GM23338 (cell line): Measurements from ENCODE around the gene PHACTR1. TPM values are rescaled to one million over a fixed set of nuclear protein-coding genes. Genes with fewer than 3 reads are reported as not detected.

Experiments
- ATAC-seq: fragments of 200-7000 bp; cut with Tn5 transposase; 3 replicates; pipeline ENCODE4 v1.9.1; 2020
- DNase-seq: peaks from one replicate; pipeline ENCODE4 v3.0.0-alpha.2; 2015; ENCODE audit warnings: low spot score
- H2AFZ ChIP-seq: fragments of 200-600 bp; sonication (generic); 2 replicates; pipeline ENCODE4 v1.8.0; 2016; ENCODE audit warnings: antibody characterized with exemption, mild to moderate bottlenecking, moderate library complexity
- H3F3A ChIP-seq: fragments of 200-600 bp; sonication (generic); replicated peaks from 2 replicates; pipeline ENCODE4 v1.8.0; 2017; ENCODE audit warnings: antibody characterized with exemption, mixed run types, low read depth
- H3K27ac ChIP-seq: fragments of 200-600 bp; sonication (generic); 2 replicates; pipeline ENCODE4 v1.6.1; 2016; ENCODE audit warnings: low read depth
- H3K27me3 ChIP-seq: fragments of 200-600 bp; sonication (generic); 2 replicates; pipeline ENCODE4 v1.8.0; 2016; ENCODE audit warnings: mild to moderate bottlenecking, mixed run types, moderate library complexity; ENCODE audit not compliant: insufficient read depth
- H3K36me3 ChIP-seq: fragments of 200-600 bp; sonication (generic); 2 replicates; pipeline ENCODE4 v1.8.0; 2016; ENCODE audit warnings: mild to moderate bottlenecking; ENCODE audit not compliant: insufficient read depth
- H3K4me1 ChIP-seq: fragments of 200-600 bp; sonication (generic); 2 replicates; pipeline ENCODE4 v1.8.0; 2016; ENCODE audit warnings: mild to moderate bottlenecking, moderate library complexity; ENCODE audit not compliant: insufficient read depth
- H3K4me2 ChIP-seq: fragments of 200-600 bp; sonication (generic); 2 replicates; pipeline ENCODE4 v1.7.1; 2017; ENCODE audit warnings: mixed run types
- H3K4me3 ChIP-seq: fragments of 200-600 bp; sonication (generic); 2 replicates; pipeline ENCODE4 v1.6.1; 2016; ENCODE audit warnings: mixed run types
- H3K79me2 ChIP-seq: fragments of 200-600 bp; sonication (generic); replicated peaks from 2 replicates; pipeline ENCODE4 v1.8.0; 2017; ENCODE audit warnings: mild to moderate bottlenecking; ENCODE audit not compliant: insufficient read depth
- H3K9me2 ChIP-seq: fragments of 200-600 bp; sonication (generic); 2 replicates; pipeline ENCODE4 v1.8.0; 2017; ENCODE audit not compliant: insufficient read depth
- H4K20me1 ChIP-seq: fragments of 200-600 bp; sonication (generic); replicated peaks from 2 replicates; pipeline ENCODE4 v1.8.0; 2017; ENCODE audit warnings: mild to moderate bottlenecking; ENCODE audit not compliant: insufficient read depth
- H3K27ac Mint-ChIP-seq: 2 replicates; pipeline ENCODE4 v1.8.0; 2020; ENCODE audit warnings: inconsistent platforms, mild to moderate bottlenecking, moderate library complexity, mixed read lengths
- H3K27me3 Mint-ChIP-seq: 3 replicates; pipeline ENCODE4 v1.8.0; 2022; ENCODE audit warnings: low read depth, mild to moderate bottlenecking, moderate library complexity, mixed read lengths, inconsistent platforms; ENCODE audit not compliant: insufficient read depth, poor library complexity
- H3K36me3 Mint-ChIP-seq: 3 replicates; pipeline ENCODE4 v1.8.0; 2021; ENCODE audit warnings: low read depth, mild to moderate bottlenecking, inconsistent platforms, moderate library complexity, mixed read lengths
- H3K4me1 Mint-ChIP-seq: 3 replicates; pipeline ENCODE4 v1.8.0; 2020; ENCODE audit warnings: mild to moderate bottlenecking, inconsistent platforms, mixed read lengths
- H3K4me3 Mint-ChIP-seq: 3 replicates; pipeline ENCODE4 v1.8.0; 2021; ENCODE audit warnings: moderate library complexity, mild to moderate bottlenecking, inconsistent platforms, mixed read lengths
- H3K9me3 Mint-ChIP-seq: 3 replicates; pipeline ENCODE4 v1.8.0; 2020; ENCODE audit warnings: moderate library complexity, mild to moderate bottlenecking, inconsistent platforms, mixed read lengths
- CREB1 ChIP-seq: fragments of 250-450 bp; sonication (Bioruptor Pico); IDR thresholded peaks from 2 replicates; pipeline ENCODE4 v1.5.0; 2020; ENCODE audit warnings: low read depth, mild to moderate bottlenecking, moderate library complexity
- EZH2 ChIP-seq: fragments of 200-600 bp; sonication (generic); IDR thresholded peaks from one replicate; pipeline ENCODE4 v1.8.0; 2017; ENCODE audit warnings: antibody characterized with exemption, mild to moderate bottlenecking, low read depth; ENCODE audit not compliant: unreplicated experiment
- EZH2phosphoT487 ChIP-seq: fragments of 200-600 bp; sonication (generic); IDR thresholded peaks from one replicate; pipeline ENCODE4 v1.8.1; 2018; ENCODE audit warnings: antibody characterized with exemption; ENCODE audit not compliant: unreplicated experiment
- JUNB ChIP-seq: IDR thresholded peaks from one replicate; pipeline ENCODE4 v1.6.1; 2016; ENCODE audit warnings: antibody characterized with exemption; ENCODE audit not compliant: unreplicated experiment
- NANOG ChIP-seq: IDR thresholded peaks from 2 replicates; pipeline ENCODE4 v1.6.1; 2016; ENCODE audit warnings: antibody characterized with exemption, borderline replicate concordance
- POLR2AphosphoS5 ChIP-seq: IDR thresholded peaks from 2 replicates; pipeline ENCODE4 v1.6.1; 2016; ENCODE audit warnings: antibody characterized with exemption, low read depth
- STAT1 ChIP-seq: IDR thresholded peaks from one replicate; pipeline ENCODE4 v1.6.1; 2016; ENCODE audit warnings: antibody characterized with exemption; ENCODE audit not compliant: unreplicated experiment
- ZNF114 ChIP-seq: fragments of 250-450 bp; sonication (Bioruptor Pico); IDR thresholded peaks from 2 replicates; pipeline ENCODE4 v1.5.0; 2020; ENCODE audit warnings: mild to moderate bottlenecking, moderate library complexity
- ZNF331 ChIP-seq: fragments of 250-450 bp; sonication (Bioruptor Pico); IDR thresholded peaks from 2 replicates; pipeline ENCODE4 v1.5.0; 2020; ENCODE audit warnings: low read depth, mild to moderate bottlenecking, moderate library complexity
- polyA plus RNA-seq: library from polyadenylated mRNA; unstranded; fragments of >200 nt; fragmentation: Nextera tagmentation; extraction: Ambion mirVana; gene quantifications from 2 replicates; pipeline ENCODE4 v1.2.1, GENCODE V29; 2016
- total RNA-seq: library from RNA; depleted of rRNA; stranded (reverse); fragments of >200 nt; shearing (Covaris generic); gene quantifications from 2 replicates; pipeline ENCODE4 v1.2.3, GENCODE V29; 2014
- TF ChIP-seq, protein P1 (sequence below): IDR thresholded peaks from one replicate; pipeline ENCODE4 v1.6.1; 2018; ENCODE audit warnings: antibody characterized with exemption; ENCODE audit not compliant: unreplicated experiment
- TF ChIP-seq, protein P2 (sequence below): fragments of 250-450 bp; sonication (Bioruptor Pico); IDR thresholded peaks from 2 replicates; pipeline ENCODE4 v1.5.0; 2020; ENCODE audit warnings: mild to moderate bottlenecking, moderate library complexity
- TF ChIP-seq, protein P3 (sequence below), 2 experiments: fragments of 200-600 bp in 1 of 2; sonication (generic) in 1 of 2; conservative IDR thresholded peaks; 2 replicates each; pipeline versions ENCODE4 v1.5.1 to v1.6.1; 2016 to 2017; ENCODE audit warnings: antibody characterized with exemption in 2 of 2, low read depth in 2 of 2, mild to moderate bottlenecking in 2 of 2, moderate library complexity in 1 of 2
- TF ChIP-seq, protein P4 (sequence below): IDR thresholded peaks from 2 replicates; pipeline ENCODE4 v1.6.1; 2016; ENCODE audit warnings: antibody characterized with exemption

PHACTR1 gene
- total and polyA plus RNA-seq, 2 experiments from 2014 or later, result 5.9 to 19.3 TPM

DNA sequence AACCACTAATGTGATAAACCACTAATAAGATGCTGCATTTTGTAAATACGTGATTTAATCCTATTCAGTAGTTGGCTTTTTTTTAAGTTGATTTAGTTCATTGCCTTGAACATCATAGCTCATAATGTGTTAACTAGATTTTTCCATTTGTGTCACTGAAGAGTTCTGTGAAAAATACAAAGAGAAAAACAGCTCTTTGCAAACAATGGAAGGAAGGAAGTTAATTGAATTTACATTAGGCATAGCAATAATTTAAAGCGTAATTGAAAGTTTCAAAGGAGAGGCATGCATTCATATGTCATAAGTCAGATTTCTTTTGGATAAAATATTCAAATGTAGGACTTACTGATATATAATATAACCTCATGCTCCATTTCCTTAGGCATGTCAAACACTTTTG lies 509.5 kb downstream of the PHACTR1 start:
- ATAC-seq (no peak), DNase-seq (no peak)
- Histone ChIP-seq H3K27ac (no peak overlapping the region), H3K27me3 (no peaks in the 10 kb centered on the region), H3K9me2 (peaks cover 3% of the 10 kb centered on the region; the same call in 1 of the 2 replicates), H3K4me1 (no peaks in the 10 kb centered on the region), H4K20me1 (no peaks in the 10 kb centered on the region), H2AFZ (no peak overlapping the region), H3F3A (no peaks in the 10 kb centered on the region), H3K79me2 (no peaks in the 10 kb centered on the region), H3K4me2 (no peak overlapping the region), H3K36me3 (no peaks in the 10 kb centered on the region), H3K4me3 (no peak overlapping the region)
- H3K27ac Mint-ChIP-seq, result no peak overlapping the region
- no peaks in the 10 kb centered on the region for H3K36me3 Mint-ChIP-seq
- peaks cover 9% of the 10 kb centered on the region for H3K4me1 Mint-ChIP-seq
- TF ChIP-seq, protein P1, sequence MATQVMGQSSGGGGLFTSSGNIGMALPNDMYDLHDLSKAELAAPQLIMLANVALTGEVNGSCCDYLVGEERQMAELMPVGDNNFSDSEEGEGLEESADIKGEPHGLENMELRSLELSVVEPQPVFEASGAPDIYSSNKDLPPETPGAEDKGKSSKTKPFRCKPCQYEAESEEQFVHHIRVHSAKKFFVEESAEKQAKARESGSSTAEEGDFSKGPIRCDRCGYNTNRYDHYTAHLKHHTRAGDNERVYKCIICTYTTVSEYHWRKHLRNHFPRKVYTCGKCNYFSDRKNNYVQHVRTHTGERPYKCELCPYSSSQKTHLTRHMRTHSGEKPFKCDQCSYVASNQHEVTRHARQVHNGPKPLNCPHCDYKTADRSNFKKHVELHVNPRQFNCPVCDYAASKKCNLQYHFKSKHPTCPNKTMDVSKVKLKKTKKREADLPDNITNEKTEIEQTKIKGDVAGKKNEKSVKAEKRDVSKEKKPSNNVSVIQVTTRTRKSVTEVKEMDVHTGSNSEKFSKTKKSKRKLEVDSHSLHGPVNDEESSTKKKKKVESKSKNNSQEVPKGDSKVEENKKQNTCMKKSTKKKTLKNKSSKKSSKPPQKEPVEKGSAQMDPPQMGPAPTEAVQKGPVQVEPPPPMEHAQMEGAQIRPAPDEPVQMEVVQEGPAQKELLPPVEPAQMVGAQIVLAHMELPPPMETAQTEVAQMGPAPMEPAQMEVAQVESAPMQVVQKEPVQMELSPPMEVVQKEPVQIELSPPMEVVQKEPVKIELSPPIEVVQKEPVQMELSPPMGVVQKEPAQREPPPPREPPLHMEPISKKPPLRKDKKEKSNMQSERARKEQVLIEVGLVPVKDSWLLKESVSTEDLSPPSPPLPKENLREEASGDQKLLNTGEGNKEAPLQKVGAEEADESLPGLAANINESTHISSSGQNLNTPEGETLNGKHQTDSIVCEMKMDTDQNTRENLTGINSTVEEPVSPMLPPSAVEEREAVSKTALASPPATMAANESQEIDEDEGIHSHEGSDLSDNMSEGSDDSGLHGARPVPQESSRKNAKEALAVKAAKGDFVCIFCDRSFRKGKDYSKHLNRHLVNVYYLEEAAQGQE, result no peak
- TF ChIP-seq NANOG, result no peak
- no peak for TF ChIP-seq EZH2
- no peak for TF ChIP-seq ZNF331
- no peak for TF ChIP-seq POLR2AphosphoS5
- no peak for TF ChIP-seq JUNB
- TF ChIP-seq EZH2phosphoT487, result no peak
- no peak for TF ChIP-seq ZNF114 (CRISPR knock-in tag)
- no peak for TF ChIP-seq STAT1
- TF ChIP-seq, protein P2, sequence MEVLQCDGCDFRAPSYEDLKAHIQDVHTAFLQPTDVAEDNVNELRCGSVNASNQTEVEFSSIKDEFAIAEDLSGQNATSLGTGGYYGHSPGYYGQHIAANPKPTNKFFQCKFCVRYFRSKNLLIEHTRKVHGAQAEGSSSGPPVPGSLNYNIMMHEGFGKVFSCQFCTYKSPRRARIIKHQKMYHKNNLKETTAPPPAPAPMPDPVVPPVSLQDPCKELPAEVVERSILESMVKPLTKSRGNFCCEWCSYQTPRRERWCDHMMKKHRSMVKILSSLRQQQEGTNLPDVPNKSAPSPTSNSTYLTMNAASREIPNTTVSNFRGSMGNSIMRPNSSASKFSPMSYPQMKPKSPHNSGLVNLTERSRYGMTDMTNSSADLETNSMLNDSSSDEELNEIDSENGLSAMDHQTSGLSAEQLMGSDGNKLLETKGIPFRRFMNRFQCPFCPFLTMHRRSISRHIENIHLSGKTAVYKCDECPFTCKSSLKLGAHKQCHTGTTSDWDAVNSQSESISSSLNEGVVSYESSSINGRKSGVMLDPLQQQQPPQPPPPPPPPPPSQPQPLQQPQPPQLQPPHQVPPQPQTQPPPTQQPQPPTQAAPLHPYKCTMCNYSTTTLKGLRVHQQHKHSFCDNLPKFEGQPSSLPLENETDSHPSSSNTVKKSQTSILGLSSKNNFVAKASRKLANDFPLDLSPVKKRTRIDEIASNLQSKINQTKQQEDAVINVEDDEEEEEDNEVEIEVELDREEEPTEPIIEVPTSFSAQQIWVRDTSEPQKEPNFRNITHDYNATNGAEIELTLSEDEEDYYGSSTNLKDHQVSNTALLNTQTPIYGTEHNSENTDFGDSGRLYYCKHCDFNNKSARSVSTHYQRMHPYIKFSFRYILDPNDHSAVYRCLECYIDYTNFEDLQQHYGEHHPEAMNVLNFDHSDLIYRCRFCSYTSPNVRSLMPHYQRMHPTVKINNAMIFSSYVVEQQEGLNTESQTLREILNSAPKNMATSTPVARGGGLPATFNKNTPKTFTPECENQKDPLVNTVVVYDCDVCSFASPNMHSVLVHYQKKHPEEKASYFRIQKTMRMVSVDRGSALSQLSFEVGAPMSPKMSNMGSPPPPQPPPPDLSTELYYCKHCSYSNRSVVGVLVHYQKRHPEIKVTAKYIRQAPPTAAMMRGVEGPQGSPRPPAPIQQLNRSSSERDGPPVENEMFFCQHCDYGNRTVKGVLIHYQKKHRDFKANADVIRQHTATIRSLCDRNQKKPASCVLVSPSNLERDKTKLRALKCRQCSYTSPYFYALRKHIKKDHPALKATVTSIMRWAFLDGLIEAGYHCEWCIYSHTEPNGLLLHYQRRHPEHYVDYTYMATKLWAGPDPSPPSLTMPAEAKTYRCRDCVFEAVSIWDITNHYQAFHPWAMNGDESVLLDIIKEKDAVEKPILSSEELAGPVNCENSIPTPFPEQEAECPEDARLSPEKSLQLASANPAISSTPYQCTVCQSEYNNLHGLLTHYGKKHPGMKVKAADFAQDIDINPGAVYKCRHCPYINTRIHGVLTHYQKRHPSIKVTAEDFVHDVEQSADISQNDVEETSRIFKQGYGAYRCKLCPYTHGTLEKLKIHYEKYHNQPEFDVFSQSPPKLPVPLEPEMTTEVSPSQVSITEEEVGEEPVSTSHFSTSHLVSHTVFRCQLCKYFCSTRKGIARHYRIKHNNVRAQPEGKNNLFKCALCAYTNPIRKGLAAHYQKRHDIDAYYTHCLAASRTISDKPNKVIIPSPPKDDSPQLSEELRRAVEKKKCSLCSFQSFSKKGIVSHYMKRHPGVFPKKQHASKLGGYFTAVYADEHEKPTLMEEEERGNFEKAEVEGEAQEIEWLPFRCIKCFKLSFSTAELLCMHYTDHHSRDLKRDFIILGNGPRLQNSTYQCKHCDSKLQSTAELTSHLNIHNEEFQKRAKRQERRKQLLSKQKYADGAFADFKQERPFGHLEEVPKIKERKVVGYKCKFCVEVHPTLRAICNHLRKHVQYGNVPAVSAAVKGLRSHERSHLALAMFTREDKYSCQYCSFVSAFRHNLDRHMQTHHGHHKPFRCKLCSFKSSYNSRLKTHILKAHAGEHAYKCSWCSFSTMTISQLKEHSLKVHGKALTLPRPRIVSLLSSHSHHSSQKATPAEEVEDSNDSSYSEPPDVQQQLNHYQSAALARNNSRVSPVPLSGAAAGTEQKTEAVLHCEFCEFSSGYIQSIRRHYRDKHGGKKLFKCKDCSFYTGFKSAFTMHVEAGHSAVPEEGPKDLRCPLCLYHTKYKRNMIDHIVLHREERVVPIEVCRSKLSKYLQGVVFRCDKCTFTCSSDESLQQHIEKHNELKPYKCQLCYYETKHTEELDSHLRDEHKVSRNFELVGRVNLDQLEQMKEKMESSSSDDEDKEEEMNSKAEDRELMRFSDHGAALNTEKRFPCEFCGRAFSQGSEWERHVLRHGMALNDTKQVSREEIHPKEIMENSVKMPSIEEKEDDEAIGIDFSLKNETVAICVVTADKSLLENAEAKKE (CRISPR knock-in tag), result no peak
- TF ChIP-seq, protein P3, sequence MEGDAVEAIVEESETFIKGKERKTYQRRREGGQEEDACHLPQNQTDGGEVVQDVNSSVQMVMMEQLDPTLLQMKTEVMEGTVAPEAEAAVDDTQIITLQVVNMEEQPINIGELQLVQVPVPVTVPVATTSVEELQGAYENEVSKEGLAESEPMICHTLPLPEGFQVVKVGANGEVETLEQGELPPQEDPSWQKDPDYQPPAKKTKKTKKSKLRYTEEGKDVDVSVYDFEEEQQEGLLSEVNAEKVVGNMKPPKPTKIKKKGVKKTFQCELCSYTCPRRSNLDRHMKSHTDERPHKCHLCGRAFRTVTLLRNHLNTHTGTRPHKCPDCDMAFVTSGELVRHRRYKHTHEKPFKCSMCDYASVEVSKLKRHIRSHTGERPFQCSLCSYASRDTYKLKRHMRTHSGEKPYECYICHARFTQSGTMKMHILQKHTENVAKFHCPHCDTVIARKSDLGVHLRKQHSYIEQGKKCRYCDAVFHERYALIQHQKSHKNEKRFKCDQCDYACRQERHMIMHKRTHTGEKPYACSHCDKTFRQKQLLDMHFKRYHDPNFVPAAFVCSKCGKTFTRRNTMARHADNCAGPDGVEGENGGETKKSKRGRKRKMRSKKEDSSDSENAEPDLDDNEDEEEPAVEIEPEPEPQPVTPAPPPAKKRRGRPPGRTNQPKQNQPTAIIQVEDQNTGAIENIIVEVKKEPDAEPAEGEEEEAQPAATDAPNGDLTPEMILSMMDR (conservative IDR thresholded peaks at IDR 0.05; ENCODE audit: low read depth in 2 of 2), result no peak
- TF ChIP-seq CREB1 (CRISPR knock-in tag), result no peak
- TF ChIP-seq, protein P4, sequence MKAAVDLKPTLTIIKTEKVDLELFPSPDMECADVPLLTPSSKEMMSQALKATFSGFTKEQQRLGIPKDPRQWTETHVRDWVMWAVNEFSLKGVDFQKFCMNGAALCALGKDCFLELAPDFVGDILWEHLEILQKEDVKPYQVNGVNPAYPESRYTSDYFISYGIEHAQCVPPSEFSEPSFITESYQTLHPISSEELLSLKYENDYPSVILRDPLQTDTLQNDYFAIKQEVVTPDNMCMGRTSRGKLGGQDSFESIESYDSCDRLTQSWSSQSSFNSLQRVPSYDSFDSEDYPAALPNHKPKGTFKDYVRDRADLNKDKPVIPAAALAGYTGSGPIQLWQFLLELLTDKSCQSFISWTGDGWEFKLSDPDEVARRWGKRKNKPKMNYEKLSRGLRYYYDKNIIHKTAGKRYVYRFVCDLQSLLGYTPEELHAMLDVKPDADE, result no peak
- H3K27me3 Mint-ChIP-seq, result no peaks in the 10 kb centered on the region
- H3K4me3 Mint-ChIP-seq, result no peak overlapping the region
- no peaks in the 10 kb centered on the region for H3K9me3 Mint-ChIP-seq
